ENCODE measurements around the gene CD8A.
"Not testable (repeated sequence)": the region's sequence is repeated elsewhere in the genome, so short reads cannot be mapped to it uniquely, and the experiment has no call there.

GRCh38 chr2:86739485-86739884 lies 51.2 kb downstream of the CD8A start:
- not testable (repeated sequence) for TF ChIP-seq CEBPB (IDR thresholded peaks at IDR 0.05; ENCODE audit: borderline replicate concordance in 1 of 2, low read depth in 2 of 2, low read length in 2 of 2); RFX5 (IDR thresholded peaks at IDR 0.05; ENCODE audit: low read depth, low read length); POLR2A (IDR thresholded peaks at IDR 0.05; ENCODE audit: low read depth, low read length); MYC (IDR thresholded peaks at IDR 0.05; ENCODE audit: insufficient read depth, insufficient read length, insufficient replicate concordance, low read length, severe bottlenecking); HCFC1 (IDR thresholded peaks at IDR 0.05; ENCODE audit: low read length); CBX3 (IDR thresholded peaks at IDR 0.05; ENCODE audit: borderline replicate concordance, low read depth); ZBTB40 (IDR thresholded peaks at IDR 0.05; ENCODE audit: borderline replicate concordance); EZH2 (IDR thresholded peaks at IDR 0.05; ENCODE audit: borderline replicate concordance, control insufficient read depth, low read depth, low read length)
- TF ChIP-seq, protein P1, sequence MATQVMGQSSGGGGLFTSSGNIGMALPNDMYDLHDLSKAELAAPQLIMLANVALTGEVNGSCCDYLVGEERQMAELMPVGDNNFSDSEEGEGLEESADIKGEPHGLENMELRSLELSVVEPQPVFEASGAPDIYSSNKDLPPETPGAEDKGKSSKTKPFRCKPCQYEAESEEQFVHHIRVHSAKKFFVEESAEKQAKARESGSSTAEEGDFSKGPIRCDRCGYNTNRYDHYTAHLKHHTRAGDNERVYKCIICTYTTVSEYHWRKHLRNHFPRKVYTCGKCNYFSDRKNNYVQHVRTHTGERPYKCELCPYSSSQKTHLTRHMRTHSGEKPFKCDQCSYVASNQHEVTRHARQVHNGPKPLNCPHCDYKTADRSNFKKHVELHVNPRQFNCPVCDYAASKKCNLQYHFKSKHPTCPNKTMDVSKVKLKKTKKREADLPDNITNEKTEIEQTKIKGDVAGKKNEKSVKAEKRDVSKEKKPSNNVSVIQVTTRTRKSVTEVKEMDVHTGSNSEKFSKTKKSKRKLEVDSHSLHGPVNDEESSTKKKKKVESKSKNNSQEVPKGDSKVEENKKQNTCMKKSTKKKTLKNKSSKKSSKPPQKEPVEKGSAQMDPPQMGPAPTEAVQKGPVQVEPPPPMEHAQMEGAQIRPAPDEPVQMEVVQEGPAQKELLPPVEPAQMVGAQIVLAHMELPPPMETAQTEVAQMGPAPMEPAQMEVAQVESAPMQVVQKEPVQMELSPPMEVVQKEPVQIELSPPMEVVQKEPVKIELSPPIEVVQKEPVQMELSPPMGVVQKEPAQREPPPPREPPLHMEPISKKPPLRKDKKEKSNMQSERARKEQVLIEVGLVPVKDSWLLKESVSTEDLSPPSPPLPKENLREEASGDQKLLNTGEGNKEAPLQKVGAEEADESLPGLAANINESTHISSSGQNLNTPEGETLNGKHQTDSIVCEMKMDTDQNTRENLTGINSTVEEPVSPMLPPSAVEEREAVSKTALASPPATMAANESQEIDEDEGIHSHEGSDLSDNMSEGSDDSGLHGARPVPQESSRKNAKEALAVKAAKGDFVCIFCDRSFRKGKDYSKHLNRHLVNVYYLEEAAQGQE (IDR thresholded peaks at IDR 0.05; ENCODE audit: low read depth, low read length), result not testable (repeated sequence)
- TF ChIP-seq, protein P2, sequence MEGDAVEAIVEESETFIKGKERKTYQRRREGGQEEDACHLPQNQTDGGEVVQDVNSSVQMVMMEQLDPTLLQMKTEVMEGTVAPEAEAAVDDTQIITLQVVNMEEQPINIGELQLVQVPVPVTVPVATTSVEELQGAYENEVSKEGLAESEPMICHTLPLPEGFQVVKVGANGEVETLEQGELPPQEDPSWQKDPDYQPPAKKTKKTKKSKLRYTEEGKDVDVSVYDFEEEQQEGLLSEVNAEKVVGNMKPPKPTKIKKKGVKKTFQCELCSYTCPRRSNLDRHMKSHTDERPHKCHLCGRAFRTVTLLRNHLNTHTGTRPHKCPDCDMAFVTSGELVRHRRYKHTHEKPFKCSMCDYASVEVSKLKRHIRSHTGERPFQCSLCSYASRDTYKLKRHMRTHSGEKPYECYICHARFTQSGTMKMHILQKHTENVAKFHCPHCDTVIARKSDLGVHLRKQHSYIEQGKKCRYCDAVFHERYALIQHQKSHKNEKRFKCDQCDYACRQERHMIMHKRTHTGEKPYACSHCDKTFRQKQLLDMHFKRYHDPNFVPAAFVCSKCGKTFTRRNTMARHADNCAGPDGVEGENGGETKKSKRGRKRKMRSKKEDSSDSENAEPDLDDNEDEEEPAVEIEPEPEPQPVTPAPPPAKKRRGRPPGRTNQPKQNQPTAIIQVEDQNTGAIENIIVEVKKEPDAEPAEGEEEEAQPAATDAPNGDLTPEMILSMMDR (IDR thresholded peaks at IDR 0.05 in 2 of 3, conservative IDR thresholded peaks at IDR 0.05 in 1 of 3; ENCODE audit: control insufficient read depth in 2 of 3, extremely low read depth in 1 of 3, insufficient read depth in 1 of 3, low read depth in 3 of 3, low read length in 3 of 3), result not testable (repeated sequence)
